DND-41 (cell line): ENCODE results near the gene TMX2.
A peak's percentile ranks its signal among the peaks of the same experiment; 100 is the strongest.

Experiments
- ATAC-seq: fragments of 200-7000 bp; cut with Tn5 transposase; 3 replicates; pipeline ENCODE4 v1.9.1; 2021; ENCODE audit warnings: low read depth; ENCODE audit not compliant: insufficient read depth
- DNase-seq: peaks from one replicate; pipeline ENCODE4 v3.0.0-alpha.2; 2020
- H2AFZ ChIP-seq: 2 replicates; pipeline ENCODE4 v1.6.0; 2012; ENCODE audit warnings: low read depth, low read length
- H3K27ac ChIP-seq: 2 replicates; pipeline ENCODE4 v1.5.1; 2012; ENCODE audit warnings: low read length, inconsistent platforms
- H3K27me3 ChIP-seq: fragments of 200-600 bp; sonication (generic); 2 replicates; pipeline ENCODE4 v1.6.0; 2012; ENCODE audit warnings: low read length, mild to moderate bottlenecking, inconsistent platforms; ENCODE audit not compliant: insufficient read depth, poor library complexity
- H3K36me3 ChIP-seq: 2 replicates; pipeline ENCODE4 v1.5.1; 2012; ENCODE audit warnings: low read length, inconsistent platforms; ENCODE audit not compliant: insufficient read depth
- H3K4me1 ChIP-seq: 2 replicates; pipeline ENCODE4 v1.5.1; 2012; ENCODE audit warnings: mild to moderate bottlenecking, low read length; ENCODE audit not compliant: insufficient read depth
- H3K4me2 ChIP-seq: 2 replicates; pipeline ENCODE4 v1.6.0; 2012; ENCODE audit warnings: mild to moderate bottlenecking, moderate library complexity, low read length, inconsistent platforms; ENCODE audit not compliant: insufficient read depth
- H3K4me3 ChIP-seq, 2 experiments: fragments of 200-600 bp in 1 of 2; shearing (Covaris generic) in 1 of 2; 2 replicates each; pipeline ENCODE4 v1.5.1; 2012 to 2016; ENCODE audit warnings: inconsistent platforms in 2 of 2, low read length in 2 of 2, mild to moderate bottlenecking in 2 of 2, low read depth in 1 of 2, moderate library complexity in 1 of 2
- H3K79me2 ChIP-seq: 2 replicates; pipeline ENCODE4 v1.6.0; 2012; ENCODE audit warnings: low read length, inconsistent platforms; ENCODE audit not compliant: insufficient read depth
- H3K9ac ChIP-seq: 2 replicates; pipeline ENCODE4 v1.6.0; 2012; ENCODE audit warnings: low read depth, mild to moderate bottlenecking, inconsistent platforms, low read length, moderate library complexity
- H3K9me3 ChIP-seq: 2 replicates; pipeline ENCODE4 v1.5.1; 2012; ENCODE audit warnings: low read length, moderate library complexity, mild to moderate bottlenecking, inconsistent platforms; ENCODE audit not compliant: insufficient read depth, severe bottlenecking
- H4K20me1 ChIP-seq: 2 replicates; pipeline ENCODE4 v1.6.0; 2012; ENCODE audit warnings: low read length; ENCODE audit not compliant: insufficient read depth
- EZH2 ChIP-seq: IDR thresholded peaks from 3 replicates; pipeline ENCODE4 v1.6.1; 2012; ENCODE audit warnings: borderline replicate concordance, low read depth, mild to moderate bottlenecking, moderate library complexity, low read length, inconsistent platforms; ENCODE audit not compliant: severe bottlenecking
- TF ChIP-seq, protein P1 (sequence below): IDR thresholded peaks from 2 replicates; pipeline ENCODE4 v1.5.1; 2012; ENCODE audit warnings: borderline replicate concordance, low read length, moderate library complexity, mild to moderate bottlenecking; ENCODE audit not compliant: poor library complexity, severe bottlenecking; ENCODE audit errors: extremely low read depth

The TMX2 gene

GRCh38 chr11:57776031-57776521, 63.7 kb downstream of the TMX2 start:
- Histone ChIP-seq H3K36me3 (no peaks in the 10 kb centered on the region), H3K9ac (no peak overlapping the region), H3K4me1 (peaks cover 34% of the 10 kb centered on the region), H2AFZ (no peak overlapping the region), H3K9me3 (no peaks in the 10 kb centered on the region), H3K79me2 (peaks cover 36% of the 10 kb centered on the region; the same call in 1 of the 2 replicates), H3K27me3 (no peaks in the 10 kb centered on the region), H3K27ac (no peak overlapping the region), H3K4me2 (no peak overlapping the region), H3K4me3 (no peak overlapping the region), H4K20me1 (no peaks in the 10 kb centered on the region)
- ATAC-seq (no peak), DNase-seq (no peak)
- TF ChIP-seq, protein P1, sequence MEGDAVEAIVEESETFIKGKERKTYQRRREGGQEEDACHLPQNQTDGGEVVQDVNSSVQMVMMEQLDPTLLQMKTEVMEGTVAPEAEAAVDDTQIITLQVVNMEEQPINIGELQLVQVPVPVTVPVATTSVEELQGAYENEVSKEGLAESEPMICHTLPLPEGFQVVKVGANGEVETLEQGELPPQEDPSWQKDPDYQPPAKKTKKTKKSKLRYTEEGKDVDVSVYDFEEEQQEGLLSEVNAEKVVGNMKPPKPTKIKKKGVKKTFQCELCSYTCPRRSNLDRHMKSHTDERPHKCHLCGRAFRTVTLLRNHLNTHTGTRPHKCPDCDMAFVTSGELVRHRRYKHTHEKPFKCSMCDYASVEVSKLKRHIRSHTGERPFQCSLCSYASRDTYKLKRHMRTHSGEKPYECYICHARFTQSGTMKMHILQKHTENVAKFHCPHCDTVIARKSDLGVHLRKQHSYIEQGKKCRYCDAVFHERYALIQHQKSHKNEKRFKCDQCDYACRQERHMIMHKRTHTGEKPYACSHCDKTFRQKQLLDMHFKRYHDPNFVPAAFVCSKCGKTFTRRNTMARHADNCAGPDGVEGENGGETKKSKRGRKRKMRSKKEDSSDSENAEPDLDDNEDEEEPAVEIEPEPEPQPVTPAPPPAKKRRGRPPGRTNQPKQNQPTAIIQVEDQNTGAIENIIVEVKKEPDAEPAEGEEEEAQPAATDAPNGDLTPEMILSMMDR, result no peak
- no peak for TF ChIP-seq EZH2

- no peak for DNase-seq
- H3K4me1 ChIP-seq, result peaks cover 34% of the 10 kb centered on the region
Measured at GRCh38 chr11:57776577-57777210, 64.3 kb downstream of the TMX2 start.

DNA sequence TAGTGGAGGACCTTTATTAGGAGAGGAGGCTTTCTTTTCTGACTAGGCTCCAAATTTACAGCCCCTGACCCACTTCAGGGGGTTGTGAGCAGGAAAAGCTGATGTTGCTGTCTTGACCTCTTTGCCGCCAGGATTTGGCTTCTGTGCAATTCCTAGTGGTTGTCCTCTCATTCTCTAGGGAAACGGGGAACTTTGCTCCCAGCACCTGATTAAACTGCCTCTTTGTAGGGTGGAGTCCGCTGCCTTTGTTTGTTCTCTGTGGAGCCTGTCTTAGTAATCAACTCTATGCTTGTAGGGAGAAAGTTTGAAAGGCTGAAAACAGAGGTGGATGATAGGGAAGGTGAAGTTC, 65.5 kb downstream of the TMX2 start:
- Histone ChIP-seq H4K20me1 (no peaks in the 10 kb centered on the region), H3K4me3 (no peak overlapping the region), H3K4me2 (peak overlapping the region; percentile 25; the same call in 1 of the 2 replicates), H3K9ac (peak overlapping the region; percentile 13), H3K9me3 (no peaks in the 10 kb centered on the region), H3K27me3 (no peaks in the 10 kb centered on the region), H3K36me3 (no peaks in the 10 kb centered on the region), H3K4me1 (peaks cover 34% of the 10 kb centered on the region), H2AFZ (no peak overlapping the region), H3K79me2 (peaks cover 36% of the 10 kb centered on the region; the same call in 1 of the 2 replicates), H3K27ac (peak overlapping the region; percentile 51)
- ATAC-seq, result no peak
- no peak for TF ChIP-seq EZH2
- TF ChIP-seq, protein P1, result no peak
- no peak for DNase-seq

More at GRCh38 chr11:57776577-57777210, 64.3 kb downstream of the TMX2 start:
- no peak overlapping the region for H3K4me3 ChIP-seq
- no peak overlapping the region for H3K4me2 ChIP-seq
- H3K9ac ChIP-seq, result no peak overlapping the region
- no peaks in the 10 kb centered on the region for H4K20me1 ChIP-seq
- H3K27me3 ChIP-seq, result no peaks in the 10 kb centered on the region
- no peak for ATAC-seq
- H2AFZ ChIP-seq, result no peak overlapping the region
- no peaks in the 10 kb centered on the region for H3K9me3 ChIP-seq
- H3K79me2 ChIP-seq, result peaks cover 41% of the 10 kb centered on the region; the same call in 1 of the 2 replicates
- no peak for TF ChIP-seq EZH2
- TF ChIP-seq, protein P1, result no peak
- no peak overlapping the region for H3K27ac ChIP-seq
- H3K36me3 ChIP-seq, result no peaks in the 10 kb centered on the region
